HG03565 (cell line): ENCODE results near the gene PRKAR2A.

Source experiments
- ATAC-seq: cut with Tn5 transposase; IDR thresholded peaks from one replicate; pipeline ENCODE4 v1.9.1; 2021; ENCODE audit warnings: mild to moderate bottlenecking, moderate library complexity; ENCODE audit not compliant: unreplicated experiment

The PRKAR2A gene

DNA sequence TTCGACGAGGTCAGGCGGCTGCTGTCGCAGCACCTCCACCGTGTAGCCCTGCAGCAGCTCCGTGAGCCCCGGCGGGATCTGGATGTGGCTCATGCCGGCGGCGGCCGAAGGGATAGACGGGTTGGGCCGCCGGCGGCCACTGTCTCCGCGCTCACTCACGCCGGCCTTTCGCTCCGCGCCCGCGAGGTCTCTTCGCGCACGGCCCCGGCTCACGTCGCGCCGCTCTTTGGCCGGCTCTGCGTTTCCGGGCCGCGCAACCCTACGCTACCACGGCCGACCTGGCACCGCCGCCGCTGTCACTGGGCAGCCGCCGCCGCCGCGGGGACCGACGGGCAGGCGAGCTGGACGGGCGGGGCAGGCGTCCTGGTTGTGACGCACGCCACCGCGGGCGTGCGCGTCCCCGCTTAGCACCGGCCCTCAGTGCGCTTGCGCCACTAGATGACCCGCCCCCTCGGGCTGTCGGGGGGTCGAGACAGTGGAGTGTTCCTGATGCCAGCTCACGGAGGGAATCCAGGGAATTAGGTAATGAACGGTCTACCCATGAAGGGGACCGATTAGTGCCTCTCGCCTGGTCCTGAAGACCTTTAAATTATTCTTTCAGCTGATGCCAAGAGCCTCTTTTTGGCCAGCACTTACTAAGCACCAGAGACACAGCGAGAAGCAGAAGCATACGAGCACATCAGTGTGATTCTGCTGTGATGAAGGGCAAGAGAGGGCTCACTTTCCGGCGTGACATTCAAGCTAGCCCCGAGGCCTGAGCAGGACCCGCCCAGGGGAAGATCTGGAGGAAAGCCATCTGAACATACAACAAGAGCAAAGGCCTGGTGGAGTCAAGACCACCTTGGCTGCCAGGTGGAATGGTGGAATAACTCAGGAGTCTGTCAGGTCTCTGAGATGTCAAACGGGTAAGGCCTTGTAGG, at the start of gene PRKAR2A:
Gene PRKAR2A, minus strand, starts transcription at position 371 of the 920 bp plus-strand sequence. Its CDS starts 278 bp downstream, at position 93.
- ATAC-seq: peak; percentile 80

DNA sequence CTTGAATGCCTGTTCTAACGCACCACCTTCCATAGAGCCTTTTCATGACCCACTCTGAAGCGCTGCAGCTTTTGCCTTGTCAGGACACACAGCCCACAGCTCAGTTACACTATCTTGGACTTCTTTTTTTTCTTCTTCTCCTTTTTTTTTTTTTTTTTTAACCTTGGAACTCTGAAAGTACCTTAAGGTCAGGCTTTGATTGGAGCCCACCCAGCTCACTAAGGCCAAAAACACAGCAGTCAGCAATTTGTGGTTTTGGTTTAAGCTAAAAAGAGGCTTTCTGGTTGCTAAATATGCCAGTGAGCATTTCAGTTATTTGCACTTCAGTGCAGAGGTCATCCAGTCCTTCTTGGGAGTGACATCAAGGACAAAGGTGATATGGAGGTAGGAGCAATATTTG, 49.3 kb upstream of the PRKAR2A start:
- ATAC-seq: no peak

DNA sequence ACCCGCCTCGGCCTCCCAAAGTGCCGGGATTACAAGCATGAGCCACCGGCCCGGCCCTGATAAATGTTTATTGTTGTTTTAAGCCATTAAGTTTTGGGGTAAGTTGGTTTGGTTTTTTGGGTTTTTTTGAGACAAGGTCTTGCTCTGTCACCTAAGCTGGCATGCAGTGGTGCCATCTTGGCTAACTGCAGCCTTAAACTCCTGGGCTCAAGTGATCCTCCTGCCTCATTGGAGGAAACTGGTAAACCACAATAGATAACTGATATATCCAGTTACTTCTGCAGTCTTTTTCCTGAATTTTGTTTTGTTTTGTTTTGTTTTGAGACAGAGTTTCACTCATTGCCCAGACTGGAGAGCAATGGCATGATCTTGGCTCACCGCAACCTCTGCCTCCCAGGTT, 46.8 kb upstream of the PRKAR2A start:
- no peak for ATAC-seq

DNA sequence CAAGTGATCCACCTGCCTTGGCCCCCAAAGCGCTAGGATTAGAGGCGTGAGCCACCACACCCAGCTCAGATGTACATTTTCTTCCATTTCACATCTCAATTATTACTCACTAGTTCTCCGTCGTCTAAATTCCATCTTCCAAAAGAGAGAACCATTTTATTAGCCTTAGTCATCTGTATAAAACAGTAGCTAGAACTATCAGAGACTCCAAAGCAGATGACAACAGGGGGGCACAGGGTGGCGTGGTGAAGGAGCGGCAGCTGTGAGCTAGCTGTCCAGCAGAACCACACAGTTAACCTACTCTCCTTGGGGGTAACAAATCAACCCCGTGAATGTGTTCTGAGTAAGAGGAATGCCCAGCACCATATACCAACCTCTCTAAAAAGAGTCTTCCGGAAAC, 43.9 kb upstream of the PRKAR2A start:
- no peak for ATAC-seq

DNA sequence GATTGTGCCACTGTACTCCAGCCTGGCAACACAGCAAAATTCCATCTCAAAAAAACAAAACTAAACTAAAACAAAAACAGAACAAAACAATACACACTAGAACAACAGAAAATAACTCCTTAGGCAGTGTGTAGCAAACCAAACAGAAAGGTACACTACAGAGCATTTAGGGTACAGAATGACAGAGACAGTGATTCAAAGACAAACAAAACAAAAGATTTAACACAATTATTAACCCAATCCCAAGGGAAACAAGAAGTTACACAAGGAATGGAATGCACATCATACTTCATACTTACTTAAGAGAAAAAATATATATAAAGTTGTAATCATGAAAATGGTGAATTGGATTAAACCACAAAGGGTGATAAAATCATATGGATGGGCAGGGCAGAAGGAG, 38.1 kb upstream of the PRKAR2A start:
- ATAC-seq: no peak

DNA sequence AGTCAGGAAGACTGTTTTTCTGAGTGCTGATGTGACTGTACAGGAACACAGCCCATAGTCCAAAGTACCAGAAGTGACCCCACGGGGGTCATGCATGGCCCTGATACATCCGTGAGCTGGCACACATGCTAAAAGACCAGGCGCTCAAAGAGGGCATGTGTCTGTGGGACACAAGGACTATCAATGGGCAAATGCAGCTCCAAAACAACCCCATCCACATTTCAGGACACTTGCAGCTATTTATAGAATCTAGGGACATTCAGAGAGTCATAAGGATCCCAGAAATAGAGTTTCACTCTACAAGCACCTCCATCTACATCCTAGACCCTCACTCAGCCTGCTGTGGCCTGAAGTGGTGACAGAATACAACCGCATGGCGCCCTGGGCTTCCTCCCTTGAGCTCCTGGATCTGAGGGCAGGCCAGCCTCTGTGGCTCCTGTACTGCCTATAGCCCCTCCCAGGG, 34.0 kb upstream of the PRKAR2A start:
- no peak for ATAC-seq

DNA sequence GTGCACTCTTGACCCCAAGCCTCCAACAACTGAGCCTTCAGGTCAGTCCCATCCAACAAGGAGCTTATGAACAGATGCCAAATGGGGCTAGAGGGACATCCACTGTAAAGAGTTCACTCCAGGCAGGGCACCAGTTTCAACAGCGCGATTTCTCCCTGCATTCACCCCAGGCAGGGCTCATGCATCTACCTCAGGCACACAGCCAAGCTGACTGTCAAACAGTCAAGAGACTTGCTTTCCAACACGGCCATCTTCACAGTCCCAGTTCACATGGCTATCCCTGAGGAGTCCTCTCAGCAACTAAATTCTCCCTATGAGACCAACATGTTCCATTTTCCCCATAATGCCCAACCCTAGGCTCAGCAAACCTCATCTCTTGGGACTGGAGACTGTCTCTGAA, 33.3 kb upstream of the PRKAR2A start:
- ATAC-seq: no peak

DNA sequence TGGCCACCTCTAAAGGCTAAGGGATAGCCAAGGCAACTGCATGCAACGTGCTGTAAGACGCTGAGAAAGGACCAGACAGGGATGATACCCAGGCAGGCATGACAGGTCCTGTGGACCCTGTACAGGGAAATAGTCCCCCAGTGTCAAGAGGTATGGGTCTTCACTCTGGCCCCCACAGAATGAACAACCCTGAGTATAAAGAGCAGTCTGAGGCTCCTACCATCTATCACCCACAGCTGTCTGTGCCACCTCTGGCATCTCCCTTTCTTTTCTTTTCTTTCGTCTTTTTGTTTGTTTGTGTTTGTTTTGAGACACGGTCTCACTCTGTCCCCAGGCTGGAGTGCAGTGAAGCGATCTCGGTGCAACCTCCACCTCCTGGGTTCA, 32.3 kb upstream of the PRKAR2A start:
- no peak for ATAC-seq

DNA sequence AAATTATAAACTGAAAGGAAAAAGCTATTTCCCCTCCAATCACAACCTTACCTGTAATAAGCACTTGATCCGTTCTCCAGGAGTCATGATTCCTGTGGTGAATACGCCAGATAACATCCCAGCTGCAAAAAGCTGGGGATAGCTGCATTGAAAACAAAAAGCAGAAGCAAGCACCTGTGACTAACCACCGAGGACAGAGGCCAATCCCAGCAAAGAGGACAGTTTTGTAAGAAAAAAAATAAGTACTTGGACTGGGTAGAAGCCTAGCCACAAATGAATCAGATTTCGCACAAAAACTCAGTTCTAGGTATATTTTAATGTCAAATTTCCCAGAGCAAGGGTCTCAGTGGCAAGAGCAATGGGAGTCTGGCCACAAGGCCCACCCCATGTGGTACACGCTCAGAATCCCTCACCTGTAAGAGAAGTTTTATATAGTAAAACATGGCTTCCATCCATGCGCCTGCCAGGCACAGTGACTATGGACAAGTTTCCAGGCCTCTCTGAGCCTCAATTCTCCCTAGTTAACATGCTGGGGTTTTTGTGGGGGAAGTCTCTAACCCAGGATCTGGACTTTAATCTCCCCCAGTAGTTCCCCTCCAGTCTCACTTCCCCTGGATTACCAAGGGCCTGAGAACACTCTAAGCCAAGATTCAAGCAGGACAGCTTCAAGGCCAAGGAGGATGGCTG, 31.8 kb upstream of the PRKAR2A start:
- ATAC-seq: no peak

DNA sequence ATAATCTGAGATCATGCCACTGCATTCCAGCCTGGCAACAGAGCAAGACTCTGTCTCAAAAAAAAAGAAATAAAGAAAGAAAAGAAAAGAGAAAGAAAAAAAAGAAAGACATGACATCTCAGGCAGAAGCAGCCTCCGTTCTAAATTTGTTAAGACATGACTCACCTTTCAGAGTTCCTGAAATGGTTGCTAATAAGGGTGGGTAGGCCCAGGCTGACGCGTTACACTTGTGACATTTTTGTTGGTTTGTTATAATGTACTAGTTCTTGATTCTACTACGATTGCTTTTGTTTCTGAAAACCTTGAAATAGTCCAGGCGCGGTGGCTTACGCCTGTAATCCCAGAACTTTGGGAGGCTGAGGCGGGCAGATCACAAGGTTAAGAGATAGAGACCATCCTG, 30.0 kb upstream of the PRKAR2A start:
- ATAC-seq: no peak

DNA sequence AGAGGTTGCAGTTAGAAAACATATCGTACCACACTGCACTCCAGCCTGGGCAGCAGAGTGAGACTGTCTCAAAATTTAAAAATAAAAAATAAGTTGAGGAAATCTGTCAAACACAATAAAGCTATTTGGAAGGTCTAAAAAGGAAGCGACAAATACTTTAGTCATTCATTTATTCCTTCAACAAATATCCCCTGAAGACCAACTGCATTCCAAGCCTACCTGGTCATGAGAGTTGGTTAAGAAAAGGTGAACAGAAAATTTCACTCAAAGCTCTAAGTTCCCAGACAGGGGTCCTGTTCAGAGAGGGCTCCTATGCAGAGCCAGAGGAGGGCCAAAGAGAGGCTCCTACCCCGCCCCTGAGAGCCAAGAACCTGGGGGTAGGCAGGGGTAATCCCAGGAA, 15.4 kb upstream of the PRKAR2A start:
- no peak for ATAC-seq

DNA sequence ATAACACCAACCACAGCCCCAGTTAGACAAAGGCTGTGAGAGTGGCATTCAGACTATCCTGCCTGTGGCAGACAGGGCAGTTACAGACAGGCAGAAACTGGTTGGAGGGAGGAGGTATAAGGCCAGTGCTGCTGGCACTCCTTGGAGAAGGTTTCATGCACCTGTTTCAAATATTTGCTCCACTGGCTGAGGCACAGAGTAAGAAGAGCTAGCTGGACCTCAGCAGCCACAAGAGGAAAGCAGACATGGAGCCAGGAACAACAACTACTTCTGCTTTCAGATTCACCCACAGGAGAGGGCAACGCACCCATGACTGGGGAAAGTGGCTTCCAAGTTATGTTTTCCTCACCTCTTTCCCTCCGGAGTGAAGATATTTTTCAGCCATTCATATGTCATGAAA, 11.5 kb upstream of the PRKAR2A start:
- no peak for ATAC-seq

DNA sequence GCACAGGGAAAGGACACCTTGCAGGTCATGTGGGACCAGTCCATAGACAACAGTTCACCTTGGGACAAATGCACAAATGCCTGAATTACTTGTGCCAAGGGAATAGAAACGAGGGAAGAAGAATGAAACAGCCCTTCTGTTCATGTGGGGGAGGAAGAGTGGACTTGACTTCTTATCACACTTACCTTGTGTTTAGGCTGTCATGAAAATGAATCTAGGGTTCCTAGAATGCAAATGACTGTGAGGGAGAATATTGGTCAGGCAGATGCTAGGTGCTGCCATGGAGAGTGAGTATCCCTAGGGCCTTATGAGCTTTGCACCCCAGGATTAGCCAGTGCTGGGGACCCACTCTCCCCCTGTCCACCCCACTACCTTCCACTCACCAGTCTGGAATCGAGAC, 11.0 kb upstream of the PRKAR2A start:
- no peak for ATAC-seq

DNA sequence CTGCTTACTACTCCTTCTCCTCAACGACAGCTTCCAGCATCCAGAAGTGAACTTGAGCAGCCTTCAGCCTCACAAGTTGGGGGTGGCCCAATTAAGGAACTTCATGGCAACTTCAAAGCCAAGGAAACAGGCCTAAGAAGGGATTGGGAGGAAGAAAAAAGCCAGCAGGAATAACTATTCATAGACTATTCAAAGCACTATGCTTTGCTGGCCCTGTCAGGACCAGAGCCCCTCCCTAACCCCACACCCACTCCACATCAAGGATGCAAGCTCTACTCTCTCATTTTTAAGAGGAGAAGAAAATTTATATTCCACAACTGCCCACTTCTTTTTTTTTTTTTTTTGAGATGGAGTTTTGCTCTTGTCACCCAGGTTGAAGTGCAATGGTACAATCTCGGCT, 10.0 kb upstream of the PRKAR2A start:
- ATAC-seq: no peak

DNA sequence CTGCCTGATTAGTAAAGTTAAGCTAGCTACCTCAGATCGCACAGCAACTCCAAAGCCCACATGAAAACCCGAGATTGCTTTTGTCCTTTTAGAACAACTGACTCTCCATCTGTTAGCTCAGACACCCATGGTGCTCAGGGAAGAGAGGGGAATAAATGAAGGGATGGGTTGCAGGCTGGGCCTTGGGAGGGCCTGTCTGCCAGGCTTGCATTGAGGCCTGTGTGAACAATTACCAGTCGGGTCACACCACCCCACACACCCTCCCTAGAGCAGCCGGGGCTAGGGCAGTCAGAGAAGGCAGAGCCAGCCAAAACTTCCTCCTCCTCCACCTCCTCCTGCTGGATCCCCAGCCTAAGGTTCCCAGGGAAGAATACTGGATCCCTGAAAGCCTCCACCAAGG, 8.8 kb upstream of the PRKAR2A start:
- no peak for ATAC-seq

DNA sequence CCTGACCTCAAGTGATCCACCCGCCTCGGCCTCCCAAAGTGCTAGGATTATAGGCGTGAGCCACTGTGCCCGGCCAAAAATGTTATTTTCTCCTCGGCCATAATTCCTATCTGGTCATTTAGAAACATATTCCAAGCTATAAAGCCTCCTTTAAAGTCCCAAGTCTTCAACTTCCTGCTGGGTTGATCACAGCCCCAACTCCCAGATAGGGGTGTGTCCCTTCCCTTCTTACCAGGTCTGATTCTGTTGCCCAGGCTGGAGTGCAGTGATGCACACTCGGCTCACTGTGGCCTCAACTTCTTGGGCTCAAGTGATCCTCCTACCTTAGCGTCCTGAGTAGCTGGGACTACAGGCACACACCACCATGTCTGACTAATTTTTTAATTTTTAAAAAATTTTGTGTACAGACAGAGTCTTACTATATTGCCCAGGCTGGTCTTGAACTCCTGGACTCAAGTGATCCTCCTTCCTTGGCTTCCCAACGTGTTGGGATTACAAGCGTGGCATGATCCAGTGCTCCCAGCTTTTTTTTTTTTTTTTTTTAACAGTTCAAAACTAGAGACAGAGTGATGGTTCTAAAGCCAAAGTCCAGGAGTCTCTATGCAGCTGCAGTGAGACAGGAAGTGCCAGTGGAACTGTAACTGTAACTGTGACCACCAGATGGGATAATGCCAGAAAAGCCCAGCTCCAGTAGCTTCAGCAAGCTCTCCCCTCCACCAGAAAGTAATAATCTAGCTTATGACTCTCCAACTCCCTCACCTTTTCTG, 8.2 kb upstream of the PRKAR2A start:
- no peak for ATAC-seq

DNA sequence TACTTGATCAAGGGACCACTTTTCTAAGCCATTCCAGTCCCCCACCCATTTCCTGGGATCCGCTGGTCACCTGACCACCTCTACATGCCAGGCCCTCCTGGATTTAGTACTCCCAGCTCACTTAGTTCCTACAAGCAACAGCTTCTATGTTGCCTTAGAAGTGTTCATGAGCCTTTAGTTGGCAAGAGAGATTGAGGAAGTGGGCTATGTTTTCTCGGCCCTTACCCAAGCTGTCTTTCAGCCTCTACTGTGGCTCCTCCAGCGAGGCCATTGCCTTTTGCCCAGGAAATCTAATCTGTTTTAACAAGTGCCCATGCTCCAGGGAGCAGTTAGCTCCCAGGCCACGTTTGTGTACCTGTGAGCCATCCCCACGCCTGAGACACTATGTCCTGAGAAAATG, 4.5 kb upstream of the PRKAR2A start:
- ATAC-seq: no peak

DNA sequence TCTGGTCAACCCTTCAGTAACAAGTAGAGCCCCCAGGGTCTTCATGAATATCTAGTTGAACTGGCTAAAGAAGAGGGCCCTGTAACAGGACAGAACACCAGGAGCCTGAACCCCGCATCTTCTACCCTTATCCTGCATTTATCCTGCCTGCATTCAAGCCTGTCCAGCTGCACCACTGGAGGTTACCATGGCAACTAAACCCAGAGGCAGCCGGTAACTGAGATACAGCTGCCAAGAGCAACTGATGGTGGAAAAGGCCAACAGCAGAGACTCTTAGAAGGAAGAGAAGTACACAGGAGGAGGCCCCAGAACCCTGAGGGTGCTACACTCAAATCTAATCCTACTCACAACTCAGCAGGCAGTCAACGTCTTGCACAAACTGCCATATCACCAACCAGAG, 3.7 kb upstream of the PRKAR2A start:
- no peak for ATAC-seq

DNA sequence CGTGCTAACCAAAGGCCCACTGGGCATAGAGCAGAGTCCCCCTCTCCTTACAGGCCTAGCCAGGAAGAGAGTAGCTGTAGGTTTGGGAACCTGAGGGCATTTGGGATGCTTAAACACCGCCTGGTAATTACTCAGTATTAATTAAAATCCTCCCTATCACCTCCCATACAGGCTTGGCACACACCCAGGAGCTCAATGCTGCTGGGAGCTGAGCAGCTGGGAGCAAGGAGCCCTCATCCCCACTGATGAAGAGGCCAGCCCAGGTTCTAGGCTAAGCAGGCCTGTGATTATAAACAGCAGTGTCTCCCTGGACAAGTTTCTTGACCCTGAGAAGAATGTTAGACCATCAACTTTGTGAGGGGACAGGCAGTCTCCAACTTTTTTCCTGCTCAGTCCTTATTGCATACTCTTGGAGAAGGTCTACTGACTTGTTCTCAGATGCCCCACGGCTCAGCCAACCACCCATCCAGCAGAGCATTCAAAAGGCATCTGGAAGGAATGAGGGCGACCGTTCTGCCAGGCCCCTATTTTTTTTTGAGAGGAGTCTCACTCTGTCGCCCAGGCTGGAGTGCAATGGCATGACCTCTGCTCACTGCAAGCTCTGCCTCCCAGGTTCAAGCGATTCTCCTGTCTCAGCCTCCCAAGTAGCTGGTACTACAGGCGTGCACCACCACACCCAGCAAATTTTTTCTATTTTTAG, 1.3 kb upstream of the PRKAR2A start:
- ATAC-seq: no peak

DNA sequence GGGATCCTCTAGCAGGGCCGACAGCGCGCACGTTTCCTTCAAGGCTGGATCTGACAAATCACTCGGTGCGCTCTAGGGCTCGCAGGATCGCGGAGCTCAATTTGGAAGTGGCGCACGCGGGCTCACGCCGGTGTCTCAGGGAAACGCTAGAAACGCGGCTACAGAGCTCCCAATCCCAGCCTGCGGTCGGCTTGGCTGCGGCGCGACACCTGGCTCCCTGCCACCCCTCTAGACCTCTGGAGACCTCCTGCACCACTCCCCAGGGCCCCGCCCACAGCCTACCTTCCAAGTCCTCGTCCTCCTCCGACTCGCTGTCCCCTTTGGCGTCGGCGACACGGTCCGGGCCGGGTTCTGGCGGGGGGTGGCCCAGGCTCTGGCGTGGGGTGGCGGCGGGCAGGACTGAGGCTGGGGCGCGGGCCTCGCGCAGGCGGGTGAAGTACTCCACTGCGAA, 596 bp downstream of the PRKAR2A start:
- peak; percentile 20 for ATAC-seq

DNA sequence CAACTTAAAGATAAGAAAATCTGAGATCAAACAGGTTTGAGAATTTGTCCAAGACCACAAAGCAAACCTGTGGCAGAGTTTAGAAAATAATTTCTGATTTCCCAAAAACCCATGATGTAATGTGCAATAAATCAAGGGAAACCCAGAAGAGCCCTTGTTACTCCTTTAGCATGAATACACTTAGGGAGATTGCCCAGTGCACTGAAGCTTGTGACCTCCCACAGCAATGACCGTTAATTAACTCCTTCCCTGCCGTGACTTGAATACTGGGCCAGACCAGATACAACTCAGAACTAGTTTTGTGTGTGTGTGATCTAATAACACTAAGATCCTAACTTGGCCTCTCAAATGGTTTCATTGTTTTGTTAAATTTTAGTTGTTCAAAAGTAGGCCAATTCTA, 2.5 kb downstream of the PRKAR2A start:
- ATAC-seq: no peak
